Amniotic stem cell (primary cell): ENCODE data around the gene LECT2.

Experiments used
- DNase-seq: peaks from one replicate; lab custom pipeline; 2025; lab: John Stamatoyannopoulos, UW

LECT2 gene

DNA sequence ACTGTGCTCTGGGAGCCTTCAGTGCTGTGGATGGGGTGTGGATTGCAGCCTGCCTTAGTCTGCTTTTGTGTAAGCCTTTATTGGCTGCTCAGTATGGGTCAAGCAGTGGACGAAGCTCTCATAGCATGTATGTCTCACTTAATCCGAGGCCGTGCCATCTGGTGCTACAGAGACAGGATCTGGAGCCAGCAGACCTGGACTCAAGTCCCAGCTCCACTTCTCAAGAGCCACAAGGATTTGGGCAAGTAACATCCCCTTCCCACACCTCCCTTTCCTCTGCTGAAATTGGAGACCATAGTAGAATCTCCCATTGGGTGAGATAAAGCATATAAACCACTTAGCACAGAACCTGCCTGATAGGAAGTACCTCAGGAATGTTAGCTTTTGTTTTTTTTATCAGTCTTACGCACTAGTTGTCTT lies 23.4 kb upstream of the LECT2 start:
- no peak for DNase-seq

DNA sequence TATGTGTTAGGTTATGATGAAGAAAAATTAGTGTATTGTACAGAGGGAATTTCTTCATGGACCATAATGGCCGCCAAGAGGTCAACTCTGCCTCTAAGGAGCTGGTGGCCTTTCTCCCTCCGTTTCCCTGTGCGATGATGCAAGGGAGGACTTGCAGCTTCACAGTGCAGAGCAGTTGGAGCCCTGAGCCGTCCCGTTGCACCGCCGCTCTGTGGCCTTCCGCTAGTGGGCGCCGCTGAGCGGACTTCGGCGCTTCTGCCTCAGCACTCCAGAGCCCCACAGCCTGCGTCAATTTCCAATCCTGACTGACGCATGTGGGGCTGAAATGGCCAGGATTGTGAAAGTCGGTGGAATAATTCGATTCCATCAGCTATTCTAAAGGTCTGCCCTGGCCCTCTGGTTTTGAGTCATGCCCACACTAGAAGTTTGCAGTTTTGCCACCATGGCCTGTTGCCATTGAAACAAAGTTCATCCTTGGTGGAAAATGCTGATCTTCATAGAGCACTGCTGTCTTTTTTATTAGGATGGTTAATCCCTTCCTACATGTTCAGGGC lies 22.7 kb upstream of the LECT2 start:
- DNase-seq = no peak

DNA sequence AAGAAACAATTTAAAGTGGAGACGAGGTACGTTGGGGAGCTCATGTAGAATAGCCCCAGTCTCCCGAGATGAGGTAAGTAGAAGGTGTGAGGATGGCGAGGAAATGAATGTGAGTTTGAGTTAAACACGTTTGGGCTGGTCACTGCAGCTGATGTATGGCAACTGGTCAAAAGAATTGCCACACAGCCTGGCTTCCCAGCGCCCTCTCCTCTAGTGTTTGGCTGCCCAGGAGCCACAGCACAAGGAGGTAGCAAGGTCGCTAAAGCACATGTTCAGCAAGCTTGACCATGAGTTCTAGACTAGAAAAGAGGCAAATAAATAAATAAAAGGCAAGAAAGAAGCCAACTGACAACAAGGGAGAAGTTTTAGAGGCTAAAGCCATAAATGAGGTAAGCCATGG lies 21.4 kb upstream of the LECT2 start:
- no peak for DNase-seq

DNA sequence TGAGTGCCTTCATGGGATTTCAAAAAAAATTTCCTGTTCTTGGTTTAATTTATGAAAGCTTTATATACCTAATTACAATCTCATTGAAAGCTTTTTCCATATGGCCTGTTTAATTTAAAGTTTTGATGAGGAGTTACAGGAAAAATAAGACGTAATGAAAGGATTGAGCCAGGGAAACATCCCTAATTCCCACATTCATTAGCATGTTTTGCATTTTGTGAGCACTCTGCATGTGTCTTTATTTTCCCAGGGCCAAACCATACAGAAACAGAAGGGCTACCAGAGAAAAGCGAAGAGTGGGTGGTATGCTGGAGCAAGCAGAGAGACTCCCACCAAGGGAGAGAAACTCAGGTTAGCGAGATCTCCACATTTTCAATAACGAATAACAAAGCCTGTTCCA lies 20.3 kb upstream of the LECT2 start:
- no peak for DNase-seq

DNA sequence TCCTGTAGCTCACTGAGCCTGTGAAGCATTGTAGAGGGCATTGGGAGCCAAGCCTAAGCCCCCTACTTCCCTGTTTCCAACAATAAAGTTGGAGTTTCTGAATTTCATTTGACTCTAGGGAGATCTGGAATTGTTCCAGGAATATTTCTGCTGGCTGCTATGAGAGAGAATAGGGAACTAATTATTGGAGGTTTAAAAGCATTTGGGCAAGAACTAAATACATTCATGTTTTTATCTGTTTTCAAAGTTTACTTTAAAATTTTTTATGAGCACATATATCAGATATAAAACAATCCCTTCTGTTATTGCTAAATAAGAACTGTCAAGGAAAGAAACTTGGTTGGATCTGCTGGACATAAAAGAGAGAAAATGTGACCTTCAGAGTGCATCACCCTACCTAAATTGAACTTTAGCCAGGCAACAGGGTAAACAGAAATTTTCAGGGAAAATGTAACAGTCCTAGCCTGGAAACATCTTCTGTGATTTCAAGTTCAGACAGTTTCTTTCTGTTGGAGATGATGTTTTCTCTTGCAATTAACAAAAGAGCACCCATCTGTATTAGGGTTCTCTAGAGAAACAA lies 19.3 kb upstream of the LECT2 start:
- DNase-seq = no peak

DNA sequence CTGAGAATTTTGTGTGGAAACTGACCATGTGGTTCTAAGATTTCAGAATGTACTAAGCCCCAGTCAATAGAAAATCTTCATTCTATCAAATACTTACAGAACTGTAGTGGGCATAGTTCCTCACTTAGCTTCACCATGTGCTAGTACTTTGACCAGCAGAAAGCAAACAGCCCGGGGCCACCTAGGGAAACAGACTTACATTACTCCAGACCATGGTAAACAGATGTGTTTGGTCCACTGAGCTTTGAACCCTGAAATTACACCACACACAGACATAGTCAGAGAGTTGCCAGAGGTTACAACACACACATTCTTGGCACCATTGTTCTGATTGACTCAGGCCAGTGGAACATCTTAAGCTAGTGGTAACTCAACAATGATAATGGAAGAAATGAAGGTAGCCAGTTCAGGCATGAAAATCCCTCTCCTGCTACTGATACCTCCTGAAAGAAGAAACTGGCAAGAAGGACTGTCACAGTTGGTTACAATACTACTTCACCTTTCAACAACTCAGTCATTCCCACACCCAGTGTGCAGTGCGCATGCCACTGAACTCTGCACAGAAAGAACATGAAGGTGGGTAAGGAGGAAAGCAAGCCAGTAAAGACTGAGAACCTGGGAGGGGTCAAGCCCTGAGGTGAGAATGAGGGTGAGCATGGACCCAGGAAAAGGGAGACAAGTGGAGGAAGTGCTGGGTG lies 18.7 kb upstream of the LECT2 start:
- DNase-seq = no peak

DNA sequence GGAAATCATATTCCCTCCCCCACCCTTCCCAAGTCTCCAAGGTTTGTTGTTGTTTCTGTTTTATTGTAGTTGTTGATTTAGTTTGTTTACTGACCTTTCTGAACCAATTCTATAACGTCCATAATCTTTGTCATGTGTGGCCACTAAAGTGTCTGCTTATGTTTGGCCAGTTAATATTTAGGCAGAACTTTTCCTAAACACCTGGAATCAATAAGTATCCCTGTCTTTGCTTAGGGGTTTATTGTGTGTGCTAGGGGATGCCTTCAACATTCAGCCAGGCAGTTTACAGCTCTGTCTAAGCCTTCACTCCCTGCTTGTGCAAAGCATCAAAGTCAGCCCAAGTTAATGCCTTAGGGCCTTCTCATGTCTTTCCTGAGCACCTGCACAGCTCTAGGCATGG lies 16.9 kb upstream of the LECT2 start:
- no peak for DNase-seq

DNA sequence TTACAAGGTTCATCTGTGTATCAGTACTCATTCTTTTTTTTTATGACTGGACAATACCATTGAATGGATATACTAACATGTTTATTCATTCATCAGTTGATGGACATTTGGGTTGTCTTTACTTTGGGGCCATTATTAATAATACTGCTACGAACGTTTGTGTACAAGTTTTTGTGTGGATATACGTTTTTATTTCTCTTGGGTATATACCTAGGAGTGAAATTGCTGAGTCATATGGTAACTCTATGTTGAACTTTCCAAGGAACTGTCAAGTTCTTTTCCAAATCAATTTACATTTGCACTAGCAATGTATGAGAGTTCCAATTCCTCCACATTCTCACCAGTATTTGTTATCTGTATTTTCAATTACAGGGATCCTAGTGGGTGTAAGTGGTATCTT lies 12.0 kb upstream of the LECT2 start:
- DNase-seq = no peak

DNA sequence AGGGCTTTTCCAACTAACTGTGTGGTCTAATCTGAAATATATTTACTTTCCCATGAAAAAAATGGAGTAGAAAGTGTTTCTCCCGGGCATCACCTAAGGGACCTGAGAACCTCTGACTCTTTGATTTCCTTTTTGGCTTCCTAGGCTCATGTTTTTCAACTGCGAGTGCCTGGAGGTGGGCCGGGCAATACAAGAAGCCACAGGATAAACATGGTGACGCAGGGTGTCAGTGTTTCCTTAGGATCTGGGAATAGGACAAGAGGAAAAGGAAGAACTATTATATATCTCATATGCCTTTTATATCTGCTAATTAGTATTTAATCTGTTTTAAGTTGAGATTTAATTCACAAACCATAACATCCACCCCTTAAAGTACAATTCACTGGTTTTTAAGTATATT lies 11.4 kb upstream of the LECT2 start:
- DNase-seq = no peak

DNA sequence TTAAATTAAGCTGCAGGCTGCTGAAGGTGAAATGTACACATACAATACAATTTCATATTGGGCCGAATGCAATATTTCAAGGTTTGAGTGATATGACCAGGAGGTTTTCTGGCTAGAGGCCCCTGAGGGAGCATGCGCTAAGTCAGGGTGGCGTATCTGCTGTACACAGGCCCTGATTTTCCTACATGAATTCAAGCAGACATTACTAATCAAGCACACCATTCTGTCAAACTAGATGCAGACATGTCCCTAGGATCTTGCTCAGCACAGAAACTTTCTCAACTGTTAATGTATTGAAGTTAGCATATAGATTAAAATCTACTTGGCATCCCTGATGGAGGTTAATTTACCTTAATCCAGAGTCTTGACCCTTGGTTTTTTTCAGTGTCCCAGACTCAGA lies 10.7 kb upstream of the LECT2 start:
- DNase-seq = no peak

DNA sequence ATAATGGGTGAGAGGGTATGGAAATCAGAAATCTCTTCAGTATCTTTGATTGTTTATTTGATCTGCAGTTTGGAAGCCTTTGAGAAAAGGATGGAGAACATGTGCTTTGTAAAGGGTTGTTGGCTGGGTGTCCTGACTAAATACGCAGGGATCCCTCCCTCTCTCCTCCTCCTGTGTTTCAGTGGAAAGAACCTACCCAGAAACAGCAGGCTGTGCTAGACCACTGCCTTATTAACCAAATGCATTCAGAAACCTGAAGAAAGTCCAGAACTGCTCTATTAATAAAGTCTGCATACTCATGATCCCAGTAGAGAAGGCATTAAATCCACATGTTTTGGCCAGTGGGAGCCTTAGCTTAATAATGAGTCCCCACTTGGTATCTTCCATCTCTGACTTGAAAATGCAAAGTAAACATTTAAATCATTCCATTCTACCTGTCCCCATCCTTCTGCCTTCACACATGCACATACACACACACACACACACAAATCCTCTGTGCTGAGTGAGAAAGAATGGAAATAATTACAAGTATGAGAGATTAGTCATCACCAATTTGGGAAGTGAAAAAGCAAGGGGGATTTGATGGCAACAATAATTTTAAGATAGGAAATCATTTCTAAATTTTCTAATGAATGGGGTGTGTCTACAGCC lies 10.0 kb upstream of the LECT2 start:
- DNase-seq = no peak

DNA sequence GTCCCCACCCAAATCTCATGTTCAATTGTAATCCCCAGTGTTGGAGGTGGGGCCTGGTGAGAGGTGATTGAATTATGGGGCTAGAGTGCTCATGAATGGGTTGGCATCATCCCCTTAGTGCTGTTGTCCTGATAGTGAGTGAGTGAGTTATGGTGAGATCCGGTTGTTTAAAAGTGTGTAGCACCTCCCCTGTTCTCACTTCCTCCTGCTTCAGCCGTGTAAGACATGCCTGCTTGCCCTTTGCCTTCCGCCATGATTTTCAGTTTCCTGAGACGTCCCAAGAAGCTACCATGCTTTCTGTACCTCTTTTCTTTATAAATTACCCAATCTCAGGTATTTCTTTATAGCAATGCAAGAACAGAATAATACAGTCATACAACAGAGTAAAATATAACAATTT lies 742 bp upstream of the LECT2 start:
- DNase-seq = no peak

DNA sequence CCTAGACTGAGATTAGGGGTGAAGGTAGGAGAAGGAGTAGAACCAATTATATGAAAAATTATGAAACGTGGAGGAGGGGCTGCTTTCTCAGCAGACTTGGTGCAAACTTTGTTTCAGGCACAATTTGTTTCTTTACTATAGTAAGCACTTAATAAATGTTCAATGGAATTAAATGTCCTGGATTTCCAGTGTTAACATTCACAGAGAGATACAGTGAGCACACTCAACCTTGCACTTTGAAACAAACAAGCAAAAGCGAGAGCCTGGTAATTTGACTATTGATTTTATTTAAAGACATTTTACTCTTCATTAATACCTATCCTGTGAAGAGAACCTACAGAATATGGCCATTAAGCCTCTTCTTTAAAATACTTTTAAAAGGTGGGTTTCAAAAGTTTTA lies 933 bp downstream of the LECT2 start:
- no peak for DNase-seq

DNA sequence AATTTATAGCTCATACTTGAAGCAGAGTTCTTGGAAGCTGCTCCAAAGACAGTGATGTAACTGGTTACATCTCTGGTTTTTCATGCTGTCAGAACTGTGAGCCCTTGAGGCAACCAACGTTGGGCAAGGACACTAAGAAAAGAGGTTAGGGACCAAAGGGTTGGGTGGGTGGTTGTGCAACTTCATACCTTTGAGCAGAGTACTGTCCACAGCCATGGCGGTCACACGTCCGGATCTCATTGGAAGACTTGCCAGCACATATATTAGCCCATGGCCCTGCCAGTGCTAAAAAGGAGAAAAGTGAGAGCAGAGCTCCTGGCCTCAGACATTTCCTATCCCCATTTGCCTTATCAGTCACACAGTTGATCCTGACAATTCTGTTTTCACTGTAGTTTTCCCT lies 2.1 kb downstream of the LECT2 start:
- DNase-seq = no peak

DNA sequence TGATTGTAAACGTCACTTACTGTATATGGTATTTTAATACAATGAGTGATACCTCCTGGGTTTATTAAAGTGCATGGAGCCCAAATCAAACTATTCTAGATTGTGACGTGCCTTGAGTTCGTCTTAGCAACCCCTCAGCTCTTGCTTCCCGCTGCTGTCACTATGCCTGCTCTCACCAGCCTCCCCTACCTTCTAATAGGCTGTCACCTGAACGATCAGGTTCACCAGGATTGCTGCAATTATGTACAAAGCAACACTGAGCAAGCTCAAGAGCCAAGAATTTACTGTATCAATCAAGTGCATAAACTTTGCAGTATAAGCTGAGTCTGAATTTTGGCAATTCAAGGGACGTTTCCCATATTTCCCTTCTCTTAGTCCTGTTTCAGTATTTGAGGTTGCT lies 3.0 kb downstream of the LECT2 start:
- DNase-seq = no peak

DNA sequence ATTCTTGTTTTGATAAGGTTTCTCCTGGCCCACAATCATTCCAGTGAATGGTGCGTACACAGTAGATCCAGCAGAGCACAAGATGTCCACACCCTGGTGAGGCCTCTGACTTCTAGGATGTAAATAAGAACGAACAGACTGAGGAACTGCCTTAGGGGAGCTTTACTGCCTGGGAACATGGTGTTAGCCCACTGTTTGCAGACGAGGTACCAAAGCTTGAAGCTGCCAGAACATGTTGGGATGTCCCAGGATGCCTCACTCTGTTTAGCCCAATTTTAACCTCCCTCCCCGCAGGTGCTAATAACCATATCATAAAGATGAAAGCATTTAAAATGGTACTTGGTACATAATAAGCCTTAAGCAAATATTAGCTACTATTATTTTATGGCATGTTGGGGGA lies 3.5 kb downstream of the LECT2 start:
- DNase-seq = no peak

DNA sequence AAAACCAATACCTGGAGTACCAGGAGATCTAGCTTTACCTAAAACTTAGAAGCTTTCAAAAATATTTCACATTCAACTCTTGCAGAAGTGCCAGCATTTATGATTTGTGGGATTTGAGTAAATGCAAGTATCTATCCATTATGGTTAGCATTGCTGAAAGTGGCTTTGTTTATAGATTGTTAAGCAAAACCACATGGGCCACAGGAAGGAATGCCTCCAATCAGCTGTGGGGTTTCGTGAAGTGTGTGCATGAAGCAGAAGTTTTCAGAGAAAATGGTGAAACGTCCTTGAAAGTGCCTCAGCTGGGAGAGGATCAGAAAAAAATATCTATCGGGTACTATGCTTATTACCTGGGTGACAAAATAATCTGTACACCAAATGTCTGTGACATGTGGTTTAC lies 4.2 kb downstream of the LECT2 start:
- no peak for DNase-seq

DNA sequence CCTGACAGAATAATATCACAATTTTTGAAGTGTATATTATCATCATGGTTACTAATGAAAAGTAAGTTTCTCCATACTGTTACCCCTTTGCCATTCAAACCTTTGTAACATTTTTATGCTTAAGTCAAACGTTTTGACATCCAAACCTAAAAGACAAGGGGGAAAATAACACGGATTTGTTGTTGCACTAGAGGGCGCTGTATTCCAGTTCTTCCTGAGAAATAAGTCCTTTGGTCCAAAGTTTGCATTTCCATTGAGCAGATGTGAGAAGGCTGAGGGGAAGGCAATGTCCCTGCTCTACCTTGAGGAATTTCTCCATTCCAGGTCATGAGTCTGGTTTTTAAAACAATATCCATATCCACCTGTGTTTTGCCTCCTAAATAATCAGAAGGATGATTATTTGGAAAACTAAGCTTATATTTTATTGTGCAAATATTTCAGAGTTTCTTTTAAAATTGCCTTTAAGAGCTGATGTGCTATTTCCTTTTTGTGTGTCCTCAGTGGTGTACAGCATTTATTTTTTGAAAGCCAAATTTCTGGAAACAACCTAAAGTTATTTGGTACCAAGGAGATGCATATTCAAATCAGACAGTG lies 9.7 kb downstream of the LECT2 start:
- DNase-seq = peak; percentile 87

DNA sequence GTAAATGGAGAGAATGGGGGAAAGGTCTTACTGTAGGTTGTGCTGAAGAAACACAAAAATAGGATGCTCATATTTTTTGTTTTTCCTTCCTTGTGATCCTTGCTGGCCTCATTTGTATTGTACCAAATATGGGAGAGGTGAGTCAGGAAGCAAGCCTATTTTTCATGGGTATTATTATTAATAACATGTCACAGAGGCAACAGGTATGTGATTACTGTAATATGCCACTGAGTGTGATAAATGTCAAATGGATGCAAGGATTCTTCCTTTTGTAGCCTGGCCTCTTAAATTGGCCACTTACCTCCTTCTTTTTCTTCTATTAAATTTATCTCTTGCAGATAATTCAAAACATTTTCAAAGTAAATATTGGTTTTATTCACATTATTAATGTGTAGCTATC lies 10.2 kb downstream of the LECT2 start:
- DNase-seq = no peak

DNA sequence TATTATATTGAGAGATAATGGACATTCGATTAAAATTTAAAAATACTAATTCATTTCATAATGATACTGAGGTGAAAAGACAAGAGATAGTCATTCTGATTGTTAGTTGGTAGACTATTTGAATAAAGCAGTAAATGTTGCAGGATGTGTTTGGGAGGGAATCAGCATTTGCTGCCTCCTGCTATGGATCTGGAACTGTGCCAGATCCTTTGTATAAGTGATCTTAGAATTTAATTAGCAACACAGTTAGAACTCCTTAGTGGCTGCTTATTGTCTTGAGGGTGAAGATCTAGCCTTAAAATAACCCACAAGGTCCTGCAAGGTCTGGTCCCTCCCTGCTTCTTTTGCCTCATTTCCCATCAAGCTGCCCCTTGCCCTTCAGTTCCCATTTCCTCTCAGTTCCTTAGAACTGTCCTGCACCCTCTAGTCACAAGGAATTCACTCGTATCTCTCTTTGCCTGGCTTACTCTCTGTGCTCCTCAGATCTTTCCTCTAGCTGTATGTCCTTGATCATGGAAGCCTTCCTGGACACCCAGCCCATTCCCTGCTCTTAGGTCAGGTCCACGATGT lies 12.5 kb downstream of the LECT2 start:
- DNase-seq = no peak

DNA sequence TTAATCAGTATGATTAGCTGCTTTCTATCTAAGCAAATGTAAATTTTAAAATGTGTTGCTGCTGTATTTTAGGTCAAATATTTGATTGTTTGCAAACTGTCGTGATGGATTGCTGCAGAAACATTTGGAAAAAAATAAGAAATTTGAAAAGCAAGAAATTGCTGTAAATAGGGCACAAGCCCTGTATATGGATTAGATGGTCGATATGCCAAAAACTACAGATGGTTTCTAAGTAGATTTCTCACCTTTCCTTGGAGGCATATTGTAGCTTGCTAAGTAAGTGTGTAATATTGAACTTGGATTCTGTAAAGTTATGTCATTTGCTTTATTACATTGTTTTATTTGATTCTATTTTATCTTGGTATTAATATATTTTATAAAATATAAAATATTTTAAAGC lies 13.1 kb downstream of the LECT2 start:
- no peak for DNase-seq

DNA sequence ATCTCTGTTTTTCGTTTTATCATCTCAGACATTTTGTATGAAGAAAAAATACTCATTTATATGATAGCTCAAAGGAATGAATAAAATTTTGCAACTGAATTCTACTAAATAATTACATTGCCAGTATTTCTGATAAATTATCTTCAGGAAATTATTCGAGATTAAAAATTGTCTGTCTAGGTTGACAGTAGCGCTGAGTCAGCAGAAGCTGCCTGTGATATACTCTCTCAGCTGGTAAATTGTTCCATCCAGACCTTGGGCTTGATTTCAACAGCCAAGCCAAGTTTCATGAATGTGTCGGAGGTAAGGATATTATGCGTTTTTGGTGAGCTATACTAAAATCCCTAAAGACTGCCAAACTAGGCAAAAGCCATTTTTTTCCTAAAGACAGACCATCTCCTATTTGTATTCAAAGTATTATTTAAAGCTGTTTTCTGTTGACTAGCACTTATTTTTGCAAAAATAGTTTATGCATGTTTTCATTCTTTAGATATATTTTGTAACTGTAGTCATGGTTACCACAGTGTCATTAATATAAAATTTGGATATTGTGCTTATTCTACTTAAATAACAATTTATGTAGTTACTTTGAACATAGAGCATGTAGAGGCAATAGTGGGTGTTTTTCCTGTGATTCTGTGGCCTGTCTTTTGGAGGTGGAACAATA lies 17.4 kb downstream of the LECT2 start:
- no peak for DNase-seq
